Measurements from ENCODE around the gene NT5C3B.

GRCh38 chr17:41873559-41874292, 37.7 kb upstream of the NT5C3B start:
- TF ChIP-seq CTCF (IDR thresholded peaks at IDR 0.05) (no peak), POLR2A (IDR thresholded peaks at IDR 0.05) (no peak), POLR2AphosphoS5 (IDR thresholded peaks at IDR 0.05) (no peak)

Measured in upper lobe of left lung (tissue), 4 donors.